Keratinocyte (primary cell): ENCODE measurements around the gene GRK4. TPM values are rescaled to one million over a fixed set of nuclear protein-coding genes. Genes with fewer than 3 reads are reported as not detected.

Experiments used
- DNase-seq: peaks from one replicate; pipeline ENCODE4 v3.0.0-alpha.2; 2011; ENCODE audit warnings: low read depth, missing footprints, low spot score
- FAIRE-seq: peaks from 2 replicates; lab custom pipeline; 2011; peaks lifted over from hg19 to GRCh38; lab: Jason Lieb, UNC
- H2AFZ ChIP-seq: 2 replicates; pipeline ENCODE4 v1.6.0; 2012; ENCODE audit warnings: low read length, control low read depth, inconsistent platforms; ENCODE audit not compliant: control insufficient read depth
- H3K27ac ChIP-seq: 2 replicates; pipeline ENCODE4 v1.5.1; 2011; ENCODE audit warnings: low read length; ENCODE audit not compliant: control insufficient read depth, insufficient read depth
- H3K27me3 ChIP-seq: 3 replicates; pipeline ENCODE4 v1.6.0; 2011; ENCODE audit warnings: low read length; ENCODE audit not compliant: control insufficient read depth, insufficient read depth; ENCODE audit errors: extremely low read depth
- H3K36me3 ChIP-seq, 2 experiments: 2 replicates in 1 of 2; 3 replicates in 1 of 2; pipeline ENCODE4 v1.5.1; 2011; ENCODE audit warnings: low read length in 2 of 2, mild to moderate bottlenecking in 1 of 2; ENCODE audit not compliant: control insufficient read depth in 2 of 2, insufficient read depth in 2 of 2; ENCODE audit errors: extremely low read depth in 1 of 2
- H3K4me1 ChIP-seq: 3 replicates; pipeline ENCODE4 v1.5.1; 2011; ENCODE audit warnings: low read length; ENCODE audit not compliant: control insufficient read depth, insufficient read depth; ENCODE audit errors: extremely low read depth
- H3K4me2 ChIP-seq: 3 replicates; pipeline ENCODE4 v1.6.0; 2011; ENCODE audit warnings: low read depth, low read length; ENCODE audit not compliant: control insufficient read depth, insufficient read depth; ENCODE audit errors: extremely low read depth
- H3K4me3 ChIP-seq, 3 experiments: fragments of 200-600 bp in 1 of 3; sonication (generic) in 1 of 3; 2 replicates in 2 of 3; 3 replicates in 1 of 3; pipeline ENCODE4 v1.5.1; 2011 to 2016; ENCODE audit warnings: low read length in 3 of 3, mild to moderate bottlenecking in 3 of 3, control low read depth in 2 of 3, inconsistent platforms in 1 of 3, low read depth in 1 of 3, mixed read lengths in 1 of 3, mixed run types in 1 of 3, moderate library complexity in 1 of 3; ENCODE audit not compliant: control insufficient read depth in 2 of 3, insufficient read depth in 2 of 3; ENCODE audit errors: extremely low read depth in 1 of 3
- H3K79me2 ChIP-seq: 2 replicates; pipeline ENCODE4 v1.6.0; 2012; ENCODE audit warnings: low read length; ENCODE audit not compliant: control insufficient read depth, insufficient read depth
- H3K9ac ChIP-seq: 3 replicates; pipeline ENCODE4 v1.6.0; 2011; ENCODE audit warnings: low read length; ENCODE audit not compliant: control insufficient read depth, insufficient read depth; ENCODE audit errors: extremely low read depth
- H3K9me1 ChIP-seq: 3 replicates; pipeline ENCODE4 v1.6.0; 2011; ENCODE audit warnings: low read length; ENCODE audit not compliant: control insufficient read depth, insufficient read depth; ENCODE audit errors: extremely low read depth
- H3K9me3 ChIP-seq: 2 replicates; pipeline ENCODE4 v1.5.1; 2012; ENCODE audit warnings: low read depth, low read length; ENCODE audit not compliant: control insufficient read depth
- H4K20me1 ChIP-seq: 3 replicates; pipeline ENCODE4 v1.6.0; 2011; ENCODE audit warnings: low read length; ENCODE audit not compliant: control insufficient read depth, insufficient read depth; ENCODE audit errors: extremely low read depth
- CTCF ChIP-seq, 3 experiments: IDR thresholded peaks in 1 of 3; conservative IDR thresholded peaks in 1 of 3; optimal IDR thresholded peaks in 1 of 3; 2 replicates in 2 of 3; 3 replicates in 1 of 3; pipeline versions ENCODE3 to v1.5.1; 2011; ENCODE audit warnings: low read length in 3 of 3, mild to moderate bottlenecking in 3 of 3, moderate library complexity in 2 of 3, control low read depth in 1 of 3, inconsistent platforms in 1 of 3; ENCODE audit not compliant: insufficient read depth in 2 of 3; ENCODE audit errors: extremely low read depth in 1 of 3
- EZH2 ChIP-seq: IDR thresholded peaks from one replicate; pipeline ENCODE4 v1.6.1; 2012; ENCODE audit warnings: inconsistent platforms, mild to moderate bottlenecking, low read length, moderate library complexity
- dilution Hi-C: fragments of 300-500 bp; cut with MboI; formaldehyde crosslinking; loops from one replicate; pipeline ENCODE4 v1.7.0; 2020; ENCODE audit warnings: low sequenced_read_pairs; ENCODE audit not compliant: extremely low pct_ligation_motif_present
- polyA plus RNA-seq, 5 experiments: library from polyadenylated mRNA; depleted of rRNA in 3 of 5; stranded (reverse) in 3 of 5; stranded (forward) in 1 of 5; unstranded in 1 of 5; fragments of >200 nt; gene quantifications; 1 replicate in 1 of 5; 2 replicates in 3 of 5; 3 replicates in 1 of 5; pipeline versions ENCODE4 v1.2.1 to v1.2.3, GENCODE V29; 2011 to 2012; ENCODE audit warnings: missing spikeins in 2 of 5, low read depth in 1 of 5, low replicate concordance in 1 of 5

Gene GRK4
- polyA plus RNA-seq, 1 donor (not counting 4 experiments of a cell fraction or from before 2014, with no cell fraction given) = 4.3 TPM

- FAIRE-seq (no peak), DNase-seq (no peak)
- dilution Hi-C loops = no loop called here
- Histone ChIP-seq H3K79me2 (peaks cover 8% of the 10 kb centered on the region), H3K27me3 (no peaks in the 10 kb centered on the region), H3K27ac (no peak overlapping the region), H3K36me3 (peaks cover 50 to 66% of the 10 kb centered on the region in 2 experiments), H4K20me1 (peaks cover 12% of the 10 kb centered on the region), H2AFZ (no peak overlapping the region), H3K9me1 (no peaks in the 10 kb centered on the region), H3K4me2 (no peak overlapping the region), H3K9me3 (no peaks in the 10 kb centered on the region), H3K9ac (no peak overlapping the region), H3K4me1 (peaks cover 5% of the 10 kb centered on the region), H3K4me3 (no peak overlapping the region)
- TF ChIP-seq EZH2 = no peak
- no peak for TF ChIP-seq CTCF (optimal IDR thresholded peaks at IDR 0.05 in 1 of 3, IDR thresholded peaks at IDR 0.05 in 1 of 3, conservative IDR thresholded peaks at IDR 0.05 in 1 of 3; ENCODE audit: extremely low read depth in 1 of 3, insufficient read depth in 2 of 3, low read length in 3 of 3)
These were observed 20.6 kb upstream of the GRK4 start for GRCh38 chr4:2942532-2943363.

DNA sequence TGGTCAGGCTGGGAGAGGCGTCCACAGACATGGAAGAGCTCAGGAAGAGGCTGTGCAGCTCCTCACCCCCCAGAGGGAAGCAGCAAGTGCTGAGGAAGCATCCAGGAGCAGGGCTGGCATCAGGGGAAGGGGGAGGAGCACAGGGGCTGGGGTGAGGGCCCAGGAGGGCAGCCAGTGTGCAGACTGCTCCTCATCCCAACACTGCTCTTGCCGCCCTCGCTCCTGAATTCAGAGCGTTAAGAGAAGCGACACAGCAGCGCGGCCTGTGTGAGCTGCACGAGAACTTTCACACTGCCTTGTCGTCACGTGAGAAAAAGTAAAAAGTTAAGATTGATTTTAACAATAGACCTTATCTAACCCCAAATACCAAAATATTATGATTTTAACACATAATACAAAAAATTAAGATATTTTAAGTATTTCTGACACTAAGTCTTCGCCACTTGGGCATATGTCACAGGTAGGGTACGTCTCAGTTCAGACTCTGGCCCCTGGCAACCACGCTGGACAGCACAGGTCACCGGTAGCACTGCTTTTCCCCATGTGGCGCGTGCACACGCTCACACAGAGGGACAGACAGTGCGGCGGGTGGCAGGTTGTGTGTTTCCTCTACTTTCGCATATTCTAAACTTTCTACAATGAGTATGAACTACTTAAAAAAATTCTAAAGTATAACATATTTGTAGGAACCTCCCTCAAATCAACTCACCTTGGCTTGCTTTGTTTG lies 19.8 kb upstream of the GRK4 start:
- Histone ChIP-seq H3K9me3 (no peaks in the 10 kb centered on the region), H3K4me1 (no peaks in the 10 kb centered on the region), H3K4me2 (no peak overlapping the region)

More for the DNA sequence above, 19.8 kb upstream of the GRK4 start:
- H3K79me2 ChIP-seq = peaks cover 6% of the 10 kb centered on the region
- TF ChIP-seq EZH2 (no peak), CTCF (optimal IDR thresholded peaks at IDR 0.05 in 1 of 3, IDR thresholded peaks at IDR 0.05 in 1 of 3, conservative IDR thresholded peaks at IDR 0.05 in 1 of 3; ENCODE audit: extremely low read depth in 1 of 3, insufficient read depth in 2 of 3, low read length in 3 of 3) (no peak)
- H3K9me1 ChIP-seq = no peaks in the 10 kb centered on the region
- dilution Hi-C loops = no loop called here
- H3K27me3 ChIP-seq = no peaks in the 10 kb centered on the region
- H3K27ac ChIP-seq = no peak overlapping the region
- no peak overlapping the region for H3K9ac ChIP-seq
- H3K36me3 ChIP-seq = peaks cover 51 to 65% of the 10 kb centered on the region in 2 experiments
- FAIRE-seq (no peak), DNase-seq (no peak)
- H3K4me3 ChIP-seq = no peak overlapping the region
- H4K20me1 ChIP-seq = peaks cover 12% of the 10 kb centered on the region
- H2AFZ ChIP-seq = no peak overlapping the region
